Right atrium auricular region (tissue), 2 donors: Measurements from ENCODE around the gene SEMA3B. TPM values are rescaled to one million over a fixed set of nuclear protein-coding genes. Genes with fewer than 3 reads are reported as not detected.

Experiments
- DNase-seq: peaks from one replicate; pipeline ENCODE4 v3.0.0-alpha.2; 2019; ENCODE audit warnings: low spot score
- H3K27ac ChIP-seq, 2 donors: fragments of 200-600 bp; sonication (generic); 1 replicate in 1 of 2; 2 replicates in 1 of 2; pipeline ENCODE4 v1.5.1; 2016 to 2019
- H3K27me3 ChIP-seq, 2 donors: fragments of 200-600 bp; sonication (generic); one replicate each; pipeline versions ENCODE4 v1.5.1 to v1.6.0; 2017 to 2019
- H3K36me3 ChIP-seq: fragments of 200-600 bp; sonication (generic); one replicate; pipeline ENCODE4 v1.5.1; 2016
- H3K4me1 ChIP-seq, 2 donors: fragments of 200-600 bp; sonication (generic); one replicate each; pipeline versions ENCODE4 v1.5.1 to v1.6.0; 2017 to 2019
- H3K4me3 ChIP-seq, 2 donors: fragments of 200-600 bp; sonication (generic); 1 replicate in 1 of 2; 2 replicates in 1 of 2; pipeline ENCODE4 v1.5.1; 2017 to 2019; ENCODE audit warnings: mild to moderate bottlenecking in 1 of 2, moderate library complexity in 1 of 2
- H3K9me3 ChIP-seq, 2 donors: fragments of 200-600 bp; sonication (generic); one replicate each; pipeline ENCODE4 v1.5.1; 2019
- CTCF ChIP-seq, 2 donors: fragments of 200-600 bp; sonication (generic); IDR thresholded peaks; one replicate each; pipeline ENCODE4 v1.5.1; 2019; ENCODE audit warnings: antibody characterized with exemption in 2 of 2
- total RNA-seq, 2 donors: library from RNA; depleted of rRNA; stranded (reverse); fragments of >200 nt; gene quantifications; one replicate each; pipeline ENCODE4 v1.1.0, GENCODE V29; 2016

SEMA3B gene
- total RNA-seq, 2 donors from 2014 or later = 15.4 to 20.0 TPM

- Histone ChIP-seq H3K4me1 (peaks cover 0 to 49% of the 10 kb centered on the region in 2 donors), H3K4me3 (no peak overlapping the region), H3K36me3 (no peaks in the 10 kb centered on the region), H3K27me3 (no peaks in the 10 kb centered on the region), H3K9me3 (no peaks in the 10 kb centered on the region), H3K27ac (no peak overlapping the region)
- no peak for DNase-seq
- no peak for TF ChIP-seq CTCF (IDR thresholded peaks at IDR 0.05)
Observed at GRCh38 chr3:50295553-50296431, 26.8 kb downstream of the SEMA3B start.

GRCh38 chr3:50296721-50297383, 27.9 kb downstream of the SEMA3B start:
- no peaks in the 10 kb centered on the region for H3K36me3 ChIP-seq
- no peak overlapping the region for H3K4me3 ChIP-seq
- no peak for DNase-seq
- no peak overlapping the region for H3K27ac ChIP-seq
- peaks cover 0 to 44% of the 10 kb centered on the region in 2 donors for H3K4me1 ChIP-seq
- H3K27me3 ChIP-seq = no peaks in the 10 kb centered on the region
- no peak for TF ChIP-seq CTCF (IDR thresholded peaks at IDR 0.05)
- no peaks in the 10 kb centered on the region for H3K9me3 ChIP-seq

DNA sequence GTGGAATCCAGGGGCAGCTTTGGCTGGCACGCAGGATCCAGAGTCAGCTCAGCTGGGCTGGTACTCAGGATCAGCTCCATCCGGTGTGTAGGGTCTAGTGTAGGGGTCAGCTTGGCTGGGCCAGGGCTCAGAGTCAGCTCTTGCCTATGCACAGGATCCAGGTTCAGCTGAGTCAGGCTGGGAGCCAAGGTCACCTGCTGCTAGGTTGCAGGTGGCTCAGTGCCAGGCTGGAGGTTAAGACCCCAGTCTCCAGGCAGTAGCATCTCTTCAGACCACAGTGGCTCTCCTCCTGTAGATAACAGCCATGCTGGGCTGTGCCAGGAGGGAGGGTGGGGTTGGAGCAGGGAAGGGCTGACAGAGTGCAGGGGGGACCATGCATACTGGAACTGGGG, 28.4 kb downstream of the SEMA3B start:
- H3K4me1 ChIP-seq = peaks cover 0 to 46% of the 10 kb centered on the region in 2 donors
- DNase-seq = no peak
- no peak overlapping the region for H3K4me3 ChIP-seq

GRCh38 chr3:50297896-50298725, 29.2 kb downstream of the SEMA3B start:
- Histone ChIP-seq H3K9me3 (no peaks in the 10 kb centered on the region), H3K27ac (peak overlapping the region; percentile 86 to 89), H3K36me3 (no peaks in the 10 kb centered on the region), H3K4me3 (peak overlapping the region; percentile 39 to 65), H3K4me1 (peaks cover 0 to 46% of the 10 kb centered on the region in 2 donors), H3K27me3 (no peaks in the 10 kb centered on the region)
- TF ChIP-seq CTCF (IDR thresholded peaks at IDR 0.05) = no peak
- DNase-seq = no peak

More for the DNA sequence above, 28.4 kb downstream of the SEMA3B start:
- Histone ChIP-seq H3K27ac (no peak overlapping the region), H3K27me3 (no peaks in the 10 kb centered on the region), H3K36me3 (no peaks in the 10 kb centered on the region), H3K9me3 (no peaks in the 10 kb centered on the region)
- no peak for TF ChIP-seq CTCF (IDR thresholded peaks at IDR 0.05)

- peak within 1 kb of the TSS; percentile 39 to 65 for H3K4me3 ChIP-seq
- no peaks in the 10 kb centered on the region for H3K27me3 ChIP-seq
- H3K36me3 ChIP-seq = no peaks in the 10 kb centered on the region
- H3K27ac ChIP-seq = peak within 1 kb of the TSS; percentile 89 to 90
- TF ChIP-seq CTCF (IDR thresholded peaks at IDR 0.05) = peak in 1 of 2 donors; percentile 41
- H3K9me3 ChIP-seq = no peaks in the 10 kb centered on the region
- peaks cover 0 to 50% of the 10 kb centered on the region in 2 donors for H3K4me1 ChIP-seq
- peak; percentile 100 for DNase-seq
Observed at GRCh38 chr3:50298836-50299637, 30.1 kb downstream of the SEMA3B start, which contains the start of the genes HYAL3 and NAA80. Gene HYAL3, minus strand, starts transcription at chr3:50299405. Its CDS starts 3,803 bp downstream, at chr3:50295602. Gene NAA80, minus strand, starts transcription at chr3:50299405. Its CDS starts 1,942 bp downstream, at chr3:50297463.
